OCI-LY1 (cell line): ENCODE data around the gene TNFRSF14.

Experiments used
- CTCF ChIP-seq: fragments of 200-600 bp; sonication (generic), shearing (Covaris generic); IDR thresholded peaks from 2 replicates; pipeline ENCODE4 v1.5.1; 2017; ENCODE audit warnings: mild to moderate bottlenecking, antibody characterized with exemption, low read length, moderate library complexity, mixed read lengths
- EZH2 ChIP-seq: fragments of 200-600 bp; sonication (generic), shearing (Covaris generic); IDR thresholded peaks from 2 replicates; pipeline ENCODE4 v1.8.0; 2017; ENCODE audit warnings: borderline replicate concordance, mixed run types, mild to moderate bottlenecking, antibody characterized with exemption, low read length, moderate library complexity, mixed read lengths

GRCh38 chr1:2564815-2565374, 8.7 kb downstream of the TNFRSF14 start:
- TF ChIP-seq CTCF (no peak), EZH2 (no peak)
